Fibroblast of lung (primary cell): Measurements from ENCODE around the gene MCCC1. TPM values are rescaled to one million over a fixed set of nuclear protein-coding genes. Genes with fewer than 3 reads are reported as not detected.
A peak's percentile ranks its signal among the peaks of the same experiment; 100 is the strongest.

Source experiments
- DNase-seq, 2 donors: peaks; one replicate each; pipeline versions ENCODE4 v3.0.0 to v3.0.0-alpha.2; 2010; ENCODE audit warnings: low read depth in 2 of 2
- H2AFZ ChIP-seq: 2 replicates; pipeline ENCODE4 v1.5.1; 2012; ENCODE audit warnings: low read length, control low read depth, inconsistent platforms
- H3K27ac ChIP-seq: 2 replicates; pipeline ENCODE4 v1.5.1; 2011; ENCODE audit warnings: low read length, control low read depth; ENCODE audit not compliant: insufficient read depth
- H3K27me3 ChIP-seq: 2 replicates; pipeline ENCODE4 v1.5.1; 2011; ENCODE audit warnings: mild to moderate bottlenecking, low read length; ENCODE audit not compliant: control insufficient read depth, insufficient read depth
- H3K36me3 ChIP-seq: 2 replicates; pipeline ENCODE4 v1.5.1; 2011; ENCODE audit warnings: low read length; ENCODE audit not compliant: control insufficient read depth, insufficient read depth
- H3K4me1 ChIP-seq: 2 replicates; pipeline ENCODE4 v1.5.1; 2011; ENCODE audit warnings: low read length; ENCODE audit not compliant: control insufficient read depth, insufficient read depth; ENCODE audit errors: extremely low read depth
- H3K4me2 ChIP-seq: 2 replicates; pipeline ENCODE4 v1.5.1; 2011; ENCODE audit warnings: low read length, control low read depth; ENCODE audit not compliant: insufficient read depth; ENCODE audit errors: extremely low read depth
- H3K4me3 ChIP-seq, 4 experiments: fragments of 200-600 bp in 1 of 4; sonication (generic) in 1 of 4; replicated peaks in 1 of 4; 2 replicates each; pipeline ENCODE4 v1.5.1; 2011 to 2016; ENCODE audit warnings: low read length in 4 of 4, low read depth in 3 of 4, mild to moderate bottlenecking in 3 of 4, control low read depth in 2 of 4, inconsistent platforms in 1 of 4, mixed read lengths in 1 of 4; ENCODE audit not compliant: insufficient read depth in 1 of 4; ENCODE audit errors: control extremely low read depth in 1 of 4
- H3K79me2 ChIP-seq: 2 replicates; pipeline ENCODE4 v1.5.1; 2012; ENCODE audit warnings: mild to moderate bottlenecking, low read length, inconsistent platforms; ENCODE audit not compliant: control insufficient read depth, insufficient read depth
- H3K9ac ChIP-seq: 2 replicates; pipeline ENCODE4 v1.5.1; 2011; ENCODE audit warnings: mild to moderate bottlenecking, low read length, control low read depth; ENCODE audit not compliant: insufficient read depth
- H3K9me3 ChIP-seq: 2 replicates; pipeline ENCODE4 v1.5.1; 2012; ENCODE audit warnings: low read depth, low read length; ENCODE audit not compliant: control insufficient read depth, insufficient read depth
- H4K20me1 ChIP-seq: 2 replicates; pipeline ENCODE4 v1.5.1; 2011; ENCODE audit warnings: low read length; ENCODE audit not compliant: control insufficient read depth, insufficient read depth; ENCODE audit errors: extremely low read depth
- EZH2 ChIP-seq: IDR thresholded peaks from 2 replicates; pipeline ENCODE4 v1.5.1; 2012; ENCODE audit warnings: low read length, control low read depth, mild to moderate bottlenecking; ENCODE audit errors: missing control alignments
- polyA plus RNA-seq, 2 donors: library from polyadenylated mRNA; depleted of rRNA in 1 of 2; stranded (reverse) in 1 of 2; unstranded in 1 of 2; fragments of >200 nt; gene quantifications; 2 replicates each; pipeline ENCODE4 v1.2.1, GENCODE V29; 2011 to 2012; ENCODE audit warnings: missing spikeins in 1 of 2
- total RNA-seq: library from RNA; depleted of rRNA; stranded (reverse); fragments of >200 nt; gene quantifications from 2 replicates; pipeline ENCODE4 v1.2.1, GENCODE V29; 2014
- TF ChIP-seq, protein P1 (sequence below), 2 donors: IDR thresholded peaks in 1 of 2; conservative IDR thresholded peaks in 1 of 2; 1 replicate in 1 of 2; 2 replicates in 1 of 2; pipeline ENCODE4 v1.5.1; 2011 to 2012; ENCODE audit warnings: low read length in 2 of 2, control low read depth in 1 of 2, inconsistent platforms in 1 of 2, low read depth in 1 of 2, mild to moderate bottlenecking in 1 of 2

The MCCC1 gene
- total and polyA plus RNA-seq, 2 donors (not counting 1 experiment from before 2014, with no cell fraction given): 16.1 to 29.1 TPM

DNA sequence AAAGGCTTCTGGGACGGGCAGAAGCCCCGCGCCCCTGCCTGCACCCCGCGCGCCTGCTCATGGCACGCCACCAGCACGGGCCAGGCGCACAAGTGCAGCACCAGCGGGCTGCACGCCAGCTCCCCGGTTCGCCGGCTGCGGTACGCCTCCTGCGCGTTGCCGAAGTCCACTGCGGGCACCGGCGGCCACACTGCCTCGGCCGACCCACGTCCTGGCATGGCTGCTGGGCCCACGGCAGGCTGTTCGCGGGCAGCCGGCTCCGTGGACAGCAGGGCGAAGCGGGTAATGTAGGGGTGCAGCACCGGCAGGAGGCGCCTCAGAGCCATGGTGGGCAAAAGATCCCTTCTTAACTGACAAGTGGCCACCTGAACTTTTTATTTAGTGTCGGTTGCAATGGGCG, 34.8 kb downstream of the MCCC1 start:
- H3K9me3 ChIP-seq: no peaks in the 10 kb centered on the region
- no peaks in the 10 kb centered on the region for H3K27me3 ChIP-seq
- no peak overlapping the region for H3K27ac ChIP-seq
- H3K36me3 ChIP-seq: no peaks in the 10 kb centered on the region
- H3K4me3 ChIP-seq: no peak overlapping the region
- no peaks in the 10 kb centered on the region for H3K79me2 ChIP-seq
- H3K9ac ChIP-seq: no peak overlapping the region
- no peak for DNase-seq
- H4K20me1 ChIP-seq: no peaks in the 10 kb centered on the region
- H2AFZ ChIP-seq: no peak overlapping the region
- no peak overlapping the region for H3K4me2 ChIP-seq
- peaks cover 2% of the 10 kb centered on the region for H3K4me1 ChIP-seq
- TF ChIP-seq EZH2: no peak
- TF ChIP-seq, protein P1, sequence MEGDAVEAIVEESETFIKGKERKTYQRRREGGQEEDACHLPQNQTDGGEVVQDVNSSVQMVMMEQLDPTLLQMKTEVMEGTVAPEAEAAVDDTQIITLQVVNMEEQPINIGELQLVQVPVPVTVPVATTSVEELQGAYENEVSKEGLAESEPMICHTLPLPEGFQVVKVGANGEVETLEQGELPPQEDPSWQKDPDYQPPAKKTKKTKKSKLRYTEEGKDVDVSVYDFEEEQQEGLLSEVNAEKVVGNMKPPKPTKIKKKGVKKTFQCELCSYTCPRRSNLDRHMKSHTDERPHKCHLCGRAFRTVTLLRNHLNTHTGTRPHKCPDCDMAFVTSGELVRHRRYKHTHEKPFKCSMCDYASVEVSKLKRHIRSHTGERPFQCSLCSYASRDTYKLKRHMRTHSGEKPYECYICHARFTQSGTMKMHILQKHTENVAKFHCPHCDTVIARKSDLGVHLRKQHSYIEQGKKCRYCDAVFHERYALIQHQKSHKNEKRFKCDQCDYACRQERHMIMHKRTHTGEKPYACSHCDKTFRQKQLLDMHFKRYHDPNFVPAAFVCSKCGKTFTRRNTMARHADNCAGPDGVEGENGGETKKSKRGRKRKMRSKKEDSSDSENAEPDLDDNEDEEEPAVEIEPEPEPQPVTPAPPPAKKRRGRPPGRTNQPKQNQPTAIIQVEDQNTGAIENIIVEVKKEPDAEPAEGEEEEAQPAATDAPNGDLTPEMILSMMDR (conservative IDR thresholded peaks at IDR 0.05 in 1 of 2, IDR thresholded peaks at IDR 0.05 in 1 of 2; ENCODE audit: low read depth in 1 of 2, low read length in 2 of 2): no peak

DNA sequence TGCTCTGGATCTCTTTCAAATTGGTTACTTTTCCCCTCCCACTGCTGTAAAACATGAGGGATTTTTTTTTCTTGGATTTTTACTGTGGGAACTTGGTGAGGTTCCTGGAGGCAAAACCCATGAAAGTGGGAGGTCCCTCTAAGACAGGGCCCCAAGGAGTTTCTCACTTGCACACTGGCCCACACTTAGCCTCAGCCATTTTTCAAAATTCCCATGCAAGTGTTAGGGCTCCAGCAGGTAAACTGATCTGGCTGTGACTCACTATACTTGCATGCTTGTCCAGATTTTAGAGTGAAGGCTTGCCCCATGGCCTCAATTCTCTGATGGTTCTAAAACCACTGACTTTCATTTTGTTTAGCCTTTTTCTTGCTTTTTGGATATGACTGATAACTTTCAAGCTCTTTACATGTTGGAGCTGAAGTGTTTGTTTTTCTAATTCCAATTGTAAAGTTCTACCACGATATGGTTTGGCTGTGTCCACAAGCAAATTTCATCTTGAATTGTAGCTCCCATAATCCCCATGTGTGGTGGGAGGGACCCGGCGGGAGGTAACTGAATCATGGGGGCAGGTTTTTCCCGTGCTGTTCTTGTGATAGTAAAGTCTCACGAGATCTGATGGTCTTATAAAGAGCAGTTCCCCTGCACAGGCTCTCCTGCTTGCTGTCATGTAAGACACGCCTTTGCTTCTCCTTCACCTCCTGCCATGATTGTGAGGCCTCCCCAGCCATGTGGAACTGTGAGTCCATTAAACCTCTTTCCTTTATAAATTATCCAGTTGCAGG, 37.7 kb downstream of the MCCC1 start:
- Histone ChIP-seq H3K36me3 (peaks cover 2% of the 10 kb centered on the region), H2AFZ (no peak overlapping the region), H3K27me3 (no peaks in the 10 kb centered on the region), H3K4me2 (no peak overlapping the region), H4K20me1 (no peaks in the 10 kb centered on the region), H3K9me3 (no peaks in the 10 kb centered on the region), H3K4me3 (no peak overlapping the region), H3K4me1 (peaks cover 2% of the 10 kb centered on the region), H3K27ac (no peak overlapping the region), H3K79me2 (no peaks in the 10 kb centered on the region), H3K9ac (no peak overlapping the region)
- TF ChIP-seq, protein P1 (conservative IDR thresholded peaks at IDR 0.05 in 1 of 2, IDR thresholded peaks at IDR 0.05 in 1 of 2; ENCODE audit: low read depth in 1 of 2, low read length in 2 of 2): no peak
- TF ChIP-seq EZH2: no peak
- DNase-seq: peak; percentile 47 to 58

DNA sequence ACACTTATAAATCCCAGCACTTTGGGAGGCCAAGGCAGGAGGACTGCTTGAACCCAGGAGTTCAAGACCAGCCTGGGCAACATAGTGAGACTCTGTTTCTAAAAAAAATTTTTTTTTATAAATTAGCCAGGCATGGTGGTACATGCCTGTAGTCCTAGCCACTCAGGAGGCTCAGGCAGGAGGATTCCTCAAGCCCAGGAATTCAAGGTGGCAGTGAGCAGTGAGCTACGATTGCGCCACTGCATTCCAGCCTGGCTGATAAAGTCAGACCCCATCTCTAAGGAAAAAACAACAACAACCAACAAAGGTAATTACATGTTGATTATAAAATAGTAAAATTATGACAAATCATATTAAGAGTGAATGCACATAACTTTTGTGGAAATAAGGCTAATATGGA, 40.9 kb downstream of the MCCC1 start:
- H3K4me2 ChIP-seq: no peak overlapping the region
- TF ChIP-seq, protein P1 (conservative IDR thresholded peaks at IDR 0.05 in 1 of 2, IDR thresholded peaks at IDR 0.05 in 1 of 2; ENCODE audit: low read depth in 1 of 2, low read length in 2 of 2): no peak
- TF ChIP-seq EZH2: no peak
- H3K27me3 ChIP-seq: no peaks in the 10 kb centered on the region
- no peak overlapping the region for H3K9ac ChIP-seq
- H2AFZ ChIP-seq: no peak overlapping the region
- peaks cover 2% of the 10 kb centered on the region for H3K36me3 ChIP-seq
- H3K4me1 ChIP-seq: peaks cover 2% of the 10 kb centered on the region
- no peak overlapping the region for H3K4me3 ChIP-seq
- no peak for DNase-seq
- no peaks in the 10 kb centered on the region for H4K20me1 ChIP-seq
- H3K27ac ChIP-seq: no peak overlapping the region
- no peaks in the 10 kb centered on the region for H3K9me3 ChIP-seq
- no peaks in the 10 kb centered on the region for H3K79me2 ChIP-seq
